ENCODE results near the gene BUD13.

Gene BUD13

GRCh38 chr11:116787436-116787785 lies 14.6 kb upstream of the BUD13 start:
- Histone ChIP-seq H3K27me3 (no peaks in the 10 kb centered on the region), H3K4me1 (no peaks in the 10 kb centered on the region), H3K36me3 (peaks cover 33% of the 10 kb centered on the region), H3K4me3 (ENCODE audit: low read depth, low read length) (peak overlapping the region; percentile 96), H3K9me3 (no peaks in the 10 kb centered on the region)
- TF ChIP-seq, protein P1, sequence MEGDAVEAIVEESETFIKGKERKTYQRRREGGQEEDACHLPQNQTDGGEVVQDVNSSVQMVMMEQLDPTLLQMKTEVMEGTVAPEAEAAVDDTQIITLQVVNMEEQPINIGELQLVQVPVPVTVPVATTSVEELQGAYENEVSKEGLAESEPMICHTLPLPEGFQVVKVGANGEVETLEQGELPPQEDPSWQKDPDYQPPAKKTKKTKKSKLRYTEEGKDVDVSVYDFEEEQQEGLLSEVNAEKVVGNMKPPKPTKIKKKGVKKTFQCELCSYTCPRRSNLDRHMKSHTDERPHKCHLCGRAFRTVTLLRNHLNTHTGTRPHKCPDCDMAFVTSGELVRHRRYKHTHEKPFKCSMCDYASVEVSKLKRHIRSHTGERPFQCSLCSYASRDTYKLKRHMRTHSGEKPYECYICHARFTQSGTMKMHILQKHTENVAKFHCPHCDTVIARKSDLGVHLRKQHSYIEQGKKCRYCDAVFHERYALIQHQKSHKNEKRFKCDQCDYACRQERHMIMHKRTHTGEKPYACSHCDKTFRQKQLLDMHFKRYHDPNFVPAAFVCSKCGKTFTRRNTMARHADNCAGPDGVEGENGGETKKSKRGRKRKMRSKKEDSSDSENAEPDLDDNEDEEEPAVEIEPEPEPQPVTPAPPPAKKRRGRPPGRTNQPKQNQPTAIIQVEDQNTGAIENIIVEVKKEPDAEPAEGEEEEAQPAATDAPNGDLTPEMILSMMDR (IDR thresholded peaks at IDR 0.05; ENCODE audit: low read depth, low read length) = no peak
- DNase-seq = no peak

GRCh38 chr11:116786966-116787365 lies 14.2 kb upstream of the BUD13 start:
- peak overlapping the region; percentile 96 for H3K4me3 ChIP-seq (ENCODE audit: low read depth, low read length)
- no peaks in the 10 kb centered on the region for H3K4me1 ChIP-seq
- TF ChIP-seq, protein P1 (IDR thresholded peaks at IDR 0.05; ENCODE audit: low read depth, low read length) = no peak
- no peaks in the 10 kb centered on the region for H3K27me3 ChIP-seq
- no peaks in the 10 kb centered on the region for H3K9me3 ChIP-seq
- DNase-seq = no peak
- H3K36me3 ChIP-seq = peaks cover 33% of the 10 kb centered on the region

DNA sequence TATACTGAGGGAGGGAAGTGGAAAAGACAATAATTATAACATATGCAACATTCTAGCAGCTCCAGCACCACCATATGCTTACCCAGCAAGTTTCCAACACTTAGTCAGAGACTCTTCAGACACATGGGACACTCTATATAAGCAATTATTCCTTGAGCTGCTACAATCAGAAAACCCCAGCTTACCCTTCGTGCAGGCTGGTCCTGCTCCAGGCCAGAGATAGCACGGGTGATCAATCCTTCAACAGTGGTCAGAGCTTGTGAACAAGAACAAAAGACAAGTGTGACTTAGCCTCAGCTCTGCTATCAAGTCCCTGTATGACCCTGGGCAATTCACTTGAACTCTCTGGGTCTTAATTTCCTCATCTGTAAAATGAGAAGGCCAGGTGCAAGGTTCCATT lies 13.5 kb upstream of the BUD13 start:
- TF ChIP-seq, protein P1 (IDR thresholded peaks at IDR 0.05; ENCODE audit: low read depth, low read length) = no peak
- no peak overlapping the region; the same call in 1 of the 2 replicates for H3K4me3 ChIP-seq (ENCODE audit: low read depth, low read length)
- peaks cover 37% of the 10 kb centered on the region for H3K36me3 ChIP-seq

GRCh38 chr11:116782728-116783127 lies 9.9 kb upstream of the BUD13 start:
- no peak for DNase-seq
- H3K9me3 ChIP-seq = no peaks in the 10 kb centered on the region
- H3K36me3 ChIP-seq = peaks cover 57% of the 10 kb centered on the region
- TF ChIP-seq, protein P1 (IDR thresholded peaks at IDR 0.05; ENCODE audit: low read depth, low read length) = no peak
- H3K4me1 ChIP-seq = no peaks in the 10 kb centered on the region
- H3K4me3 ChIP-seq (ENCODE audit: low read depth, low read length) = no peak overlapping the region
- H3K27me3 ChIP-seq = no peaks in the 10 kb centered on the region

More for the DNA sequence above, 13.5 kb upstream of the BUD13 start:
- Histone ChIP-seq H3K27me3 (no peaks in the 10 kb centered on the region), H3K4me1 (no peaks in the 10 kb centered on the region), H3K9me3 (no peaks in the 10 kb centered on the region)
- DNase-seq = no peak

DNA sequence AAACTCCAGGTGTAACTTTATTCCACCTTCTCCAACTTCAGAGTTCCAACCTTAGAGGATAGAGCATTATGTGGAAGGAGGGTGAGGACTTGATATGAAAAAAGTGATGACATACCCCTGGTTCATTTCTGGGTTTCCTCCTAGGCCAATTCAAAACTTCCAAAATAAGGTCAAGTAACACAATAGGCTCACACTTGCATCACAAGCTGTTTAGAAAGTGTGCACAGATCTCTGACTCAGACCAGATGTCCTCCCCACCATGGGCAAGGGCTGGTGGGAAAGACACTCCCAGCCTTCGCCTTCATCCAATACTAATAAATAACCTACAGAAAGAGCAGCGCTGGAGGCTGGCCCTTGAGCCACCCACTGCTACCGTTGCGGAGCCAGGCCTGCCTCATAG lies 5.8 kb upstream of the BUD13 start:
- Histone ChIP-seq H3K36me3 (peaks cover 37% of the 10 kb centered on the region), H3K4me1 (no peaks in the 10 kb centered on the region), H3K4me3 (ENCODE audit: low read depth, low read length) (no peak overlapping the region), H3K27me3 (no peaks in the 10 kb centered on the region), H3K9me3 (no peaks in the 10 kb centered on the region)
- no peak for DNase-seq
- TF ChIP-seq, protein P1 (IDR thresholded peaks at IDR 0.05; ENCODE audit: low read depth, low read length) = no peak

DNA sequence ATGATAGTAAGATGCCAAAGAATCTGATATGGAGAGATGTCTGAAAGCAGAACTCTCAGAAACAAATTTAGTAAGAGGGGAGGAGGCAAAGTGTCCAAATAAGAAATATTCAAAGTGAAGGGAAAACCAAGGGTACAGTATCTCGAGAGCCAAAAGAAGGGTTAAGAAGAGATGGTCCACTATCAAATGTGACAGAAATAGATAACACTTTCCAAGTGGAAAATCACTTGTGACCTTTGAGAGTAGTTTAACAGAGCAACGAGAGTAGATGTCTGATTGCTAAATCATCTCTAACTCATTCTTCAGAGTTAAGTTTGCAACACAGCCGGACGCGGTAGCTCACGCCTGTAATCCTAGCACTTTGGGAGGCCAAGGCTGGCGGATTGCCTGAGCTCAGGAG lies 4.3 kb upstream of the BUD13 start:
- DNase-seq = no peak
- Histone ChIP-seq H3K9me3 (no peaks in the 10 kb centered on the region), H3K4me3 (ENCODE audit: low read depth, low read length) (no peak overlapping the region), H3K27me3 (no peaks in the 10 kb centered on the region), H3K4me1 (no peaks in the 10 kb centered on the region), H3K36me3 (peaks cover 30% of the 10 kb centered on the region)
- TF ChIP-seq, protein P1 (IDR thresholded peaks at IDR 0.05; ENCODE audit: low read depth, low read length) = no peak

All from BE2C (cell line).